GM12878 (cell line): ENCODE results near the gene TUBGCP2. TPM values are rescaled to one million over a fixed set of nuclear protein-coding genes. Genes with fewer than 3 reads are reported as not detected.

Experiments
- ATAC-seq: fragments of 200-7000 bp; cut with Tn5 transposase; 3 replicates; pipeline ENCODE4 v1.9.1; 2020; ENCODE audit warnings: mild to moderate bottlenecking, moderate library complexity
- BruUV-seq: library from RNA; stranded (reverse); fragments of 400-500 nt; replicated peaks from 2 replicates; lab custom pipeline; 2021; lab: Mats Ljungman, UMichigan
- CTCF ChIA-PET: fragments of 300-600 bp; sonication (Branson Sonifier 250); formaldehyde crosslinking; extraction: SDS; loops from one replicate; lab custom pipeline; 2021; ENCODE audit warnings: inconsistent platforms; lab: Yijun Ruan, JAX
- POLR2A ChIA-PET: fragments of 350-600 bp; formaldehyde crosslinking; extraction: SDS; loops from one replicate; lab custom pipeline; 2021; ENCODE audit warnings: inconsistent platforms; lab: Charles Lee
- RAD21 ChIA-PET: fragments of 300-600 bp; sonication (Branson Sonifier 250); formaldehyde crosslinking; loops from one replicate; lab custom pipeline; 2023; ENCODE audit warnings: antibody characterized with exemption; ENCODE audit not compliant: unreplicated experiment; lab: Charles Lee
- SMC1A ChIA-PET: fragments of 300-600 bp; sonication (Branson Sonifier 250); formaldehyde crosslinking; loops from one replicate; lab custom pipeline; 2023; ENCODE audit not compliant: unreplicated experiment, uncharacterized antibody; lab: Charles Lee
- DNase-seq: peaks from one replicate; pipeline ENCODE4 v3.0.0-alpha.2; 2011; ENCODE audit warnings: low read depth, low spot score
- FAIRE-seq: peaks from 3 replicates; lab custom pipeline; 2011; peaks lifted over from hg19 to GRCh38; lab: Jason Lieb, UNC
- H2AFZ ChIP-seq: 2 replicates; pipeline ENCODE4 v1.6.0; 2011; ENCODE audit warnings: low read depth, low read length, control low read depth; ENCODE audit not compliant: control insufficient read depth
- H3K27ac ChIP-seq: 2 replicates; pipeline ENCODE4 v1.5.1; 2011; ENCODE audit warnings: control low read depth; ENCODE audit not compliant: control insufficient read depth, insufficient read depth
- H3K27me3 ChIP-seq, 2 experiments: replicated peaks in 1 of 2; 2 replicates each; pipeline versions ENCODE4 v1.6.0 to v1.6.1; 2011; ENCODE audit warnings: low read length in 1 of 2; ENCODE audit not compliant: control insufficient read depth in 2 of 2, insufficient read depth in 2 of 2
- H3K36me3 ChIP-seq, 2 experiments: 2 replicates each; pipeline ENCODE4 v1.5.1; 2011; ENCODE audit warnings: low read length in 1 of 2; ENCODE audit not compliant: control insufficient read depth in 2 of 2, insufficient read depth in 2 of 2
- H3K4me1 ChIP-seq: 2 replicates; pipeline ENCODE4 v1.6.1; 2011; ENCODE audit warnings: mild to moderate bottlenecking, low read length, moderate library complexity, mixed read lengths; ENCODE audit not compliant: control insufficient read depth, insufficient read depth
- H3K4me2 ChIP-seq: 2 replicates; pipeline ENCODE4 v1.6.0; 2011; ENCODE audit warnings: control low read depth; ENCODE audit not compliant: control insufficient read depth, insufficient read depth
- H3K4me3 ChIP-seq: fragments of 200-600 bp; sonication (generic); 2 replicates; pipeline ENCODE4 v1.5.1; 2016
- H3K79me2 ChIP-seq: 2 replicates; pipeline ENCODE4 v1.6.0; 2011; ENCODE audit warnings: low read length; ENCODE audit not compliant: control insufficient read depth, insufficient read depth
- H3K9ac ChIP-seq: 2 replicates; pipeline ENCODE4 v1.8.0; 2011; ENCODE audit warnings: low read length, control low read depth, mixed read lengths; ENCODE audit not compliant: control insufficient read depth, insufficient read depth
- H3K9me3 ChIP-seq: replicated peaks from 3 replicates; pipeline ENCODE4 v1.5.1; 2011; ENCODE audit warnings: mild to moderate bottlenecking, low read length; ENCODE audit not compliant: control insufficient read depth, insufficient read depth
- H4K20me1 ChIP-seq: 2 replicates; pipeline ENCODE4 v1.6.0; 2011; ENCODE audit not compliant: control insufficient read depth, insufficient read depth
- BCL3 ChIP-seq: IDR thresholded peaks from 2 replicates; pipeline ENCODE4 v1.6.1; 2011; ENCODE audit warnings: borderline replicate concordance, low read depth, mild to moderate bottlenecking, moderate library complexity, low read length; ENCODE audit not compliant: insufficient read depth, poor library complexity, severe bottlenecking
- BHLHE40 ChIP-seq, 2 experiments: fragments of 450-650 bp in 1 of 2; IDR thresholded peaks; 2 replicates each; pipeline ENCODE4 v1.6.1; 2011 to 2017; ENCODE audit warnings: low read depth in 2 of 2, borderline replicate concordance in 1 of 2, improper control_type of control experiment in 1 of 2, low read length in 1 of 2, mild to moderate bottlenecking in 1 of 2
- CHD1 ChIP-seq: IDR thresholded peaks from 2 replicates; pipeline ENCODE4 v1.6.1; 2012; ENCODE audit warnings: low read depth, low read length, improper control_type of control experiment
- ESRRA ChIP-seq: IDR thresholded peaks from 2 replicates; pipeline ENCODE4 v1.6.1; 2012; ENCODE audit warnings: mild to moderate bottlenecking, low read length, improper control_type of control experiment
- MEF2A ChIP-seq: IDR thresholded peaks from 2 replicates; pipeline ENCODE4 v1.6.1; 2011; ENCODE audit warnings: low read depth, mild to moderate bottlenecking, low read length, moderate library complexity; ENCODE audit not compliant: insufficient read depth
- POLR2A ChIP-seq: IDR thresholded peaks from 2 replicates; pipeline ENCODE4 v1.6.1; 2011; ENCODE audit warnings: low read depth, mild to moderate bottlenecking, low read length
- PRDM15 ChIP-seq: fragments of 450-650 bp; formaldehyde crosslinking; IDR thresholded peaks from 2 replicates; pipeline ENCODE4 v1.4.0; 2020; ENCODE audit warnings: mild to moderate bottlenecking, moderate library complexity
- ZNF207 ChIP-seq: fragments of 450-650 bp; IDR thresholded peaks from 2 replicates; pipeline ENCODE4 v1.6.1; 2014; ENCODE audit warnings: antibody characterized with exemption, mild to moderate bottlenecking, borderline replicate concordance
- WGBS: methylation state at CpG from one replicate; pipeline ENCODE4 v1.1.6; 2016; ENCODE audit warnings: low lambda C conversion rate; ENCODE audit not compliant: insufficient replicate concordance, insufficient coverage; ENCODE audit errors: missing lambda C conversion rate; 5-methylcytosine and 5-hydroxymethylcytosine counted together
- in situ Hi-C: fragments of 300-500 bp; cut with MboI; formaldehyde crosslinking; loops from 9 replicates; pipeline ENCODE4 v1.14.3; 2018; ENCODE audit warnings: mixed read lengths
- intact Hi-C: fragments of 100-400 bp; cut with micrococcal nuclease; formaldehyde crosslinking; loops from one replicate; pipeline ENCODE4 v1.14.2; 2022; ENCODE audit not compliant: unreplicated experiment
- polyA plus RNA-seq, 11 experiments: library from polyadenylated mRNA; depleted of rRNA in 4 of 11; unstranded in 6 of 11; stranded (reverse) in 5 of 11; fragments of >200 nt; fragmentation: Nextera tagmentation in 4 of 11; fragmentation: Illumina TruSeq in 1 of 11; extraction: Ambion mirVana in 4 of 11; extraction: Trizol in 1 of 11; gene quantifications; 1 replicate in 1 of 11; 2 replicates in 10 of 11; pipeline versions ENCODE4 v1.2.1 to v1.2.3, GENCODE V29; 2011 to 2016; ENCODE audit warnings: inconsistent platforms in 2 of 11, missing spikeins in 2 of 11, low read depth in 1 of 11
- total RNA-seq, 4 experiments: library from RNA; depleted of rRNA in 3 of 4; stranded (reverse); fragments of >200 nt in 3 of 4; fragmentation: Illumina TruSeq in 1 of 4; extraction: Trizol in 1 of 4; gene quantifications; 2 replicates each; pipeline versions ENCODE4 v1.2.1 to v1.2.3, GENCODE V29; 2013 to 2021
- TF ChIP-seq, protein P1 (sequence below): fragments of 450-650 bp; IDR thresholded peaks from 2 replicates; pipeline ENCODE4 v1.6.1; 2016; ENCODE audit warnings: mild to moderate bottlenecking
- TF ChIP-seq, protein P2 (sequence below): IDR thresholded peaks from 2 replicates; pipeline ENCODE4 v1.6.1; 2012; ENCODE audit warnings: low read depth, low read length, improper control_type of control experiment

TUBGCP2 gene
- total and polyA plus RNA-seq, 10 of the 15 experiments (the other 5 are each of a cell fraction or from before 2014, with no cell fraction given): 4.8 to 47.1 (median 34.7) TPM

- WGBS: 98% methylated on average over 13 of the region's 14 CpGs
- SMC1A ChIA-PET: no interaction called here
- Histone ChIP-seq H3K4me3 (no peak overlapping the region), H3K4me1 (peaks cover 15% of the 10 kb centered on the region), H3K9ac (no peak overlapping the region), H2AFZ (no peak overlapping the region), H3K79me2 (peaks cover 23% of the 10 kb centered on the region), H4K20me1 (no peaks in the 10 kb centered on the region; the same call in 1 of the 2 replicates), H3K36me3 (peaks cover 19 to 31% of the 10 kb centered on the region in 2 experiments), H3K27me3 (no peaks in the 10 kb centered on the region), H3K9me3 (no peaks in the 10 kb centered on the region), H3K27ac (no peak overlapping the region), H3K4me2 (no peak overlapping the region)
- in situ Hi-C loops (no loop called here), intact Hi-C loops (no loop called here)
- ATAC-seq: no peak
- FAIRE-seq: no peak
- DNase-seq: no peak
- CTCF ChIA-PET: interaction anchor here (1.2 to 3.3 kb wide), 2 partner anchors 23 to 45 kb away, joined by 3 to 9 read pairs; no protein-coding TSS in a partner anchor
- no TSS peak for BruUV-seq
- RAD21 ChIA-PET: no interaction called here
- TF ChIP-seq, protein P1, sequence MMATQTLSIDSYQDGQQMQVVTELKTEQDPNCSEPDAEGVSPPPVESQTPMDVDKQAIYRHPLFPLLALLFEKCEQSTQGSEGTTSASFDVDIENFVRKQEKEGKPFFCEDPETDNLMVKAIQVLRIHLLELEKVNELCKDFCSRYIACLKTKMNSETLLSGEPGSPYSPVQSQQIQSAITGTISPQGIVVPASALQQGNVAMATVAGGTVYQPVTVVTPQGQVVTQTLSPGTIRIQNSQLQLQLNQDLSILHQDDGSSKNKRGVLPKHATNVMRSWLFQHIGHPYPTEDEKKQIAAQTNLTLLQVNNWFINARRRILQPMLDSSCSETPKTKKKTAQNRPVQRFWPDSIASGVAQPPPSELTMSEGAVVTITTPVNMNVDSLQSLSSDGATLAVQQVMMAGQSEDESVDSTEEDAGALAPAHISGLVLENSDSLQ: no peak
- TF ChIP-seq BHLHE40 (IDR thresholded peaks at IDR 0.05; ENCODE audit: borderline replicate concordance in 1 of 2, low read depth in 2 of 2, low read length in 1 of 2) (no peak), CHD1 (no peak), ZNF207 (no peak), BCL3 (no peak), ESRRA (no peak), PRDM15 (CRISPR knock-in tag) (no peak), MEF2A (no peak), POLR2A (no peak)
- TF ChIP-seq, protein P2, sequence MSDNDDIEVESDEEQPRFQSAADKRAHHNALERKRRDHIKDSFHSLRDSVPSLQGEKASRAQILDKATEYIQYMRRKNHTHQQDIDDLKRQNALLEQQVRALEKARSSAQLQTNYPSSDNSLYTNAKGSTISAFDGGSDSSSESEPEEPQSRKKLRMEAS: no peak
- POLR2A ChIA-PET: no interaction called here
Measured at GRCh38 chr10:133302230-133302629, 6.4 kb downstream of the TUBGCP2 start.
